ENCODE results near the gene QRICH2.
A peak's percentile ranks its signal among the peaks of the same experiment; 100 is the strongest.
"Not testable (repeated sequence)": the region's sequence is repeated elsewhere in the genome, so short reads cannot be mapped to it uniquely, and the experiment has no call there.

Gene QRICH2

GRCh38 chr17:76264755-76265623, 43.1 kb downstream of the QRICH2 start, which contains the start of gene UBALD2:
Gene UBALD2 (plus strand): TSS chr17:76265348. CDS start chr17:76265506, 158 bp downstream.
- peak; percentile 100 for DNase-seq

- DNase-seq = no peak
Observed at GRCh38 chr17:76264425-76264754, 43.7 kb downstream of the QRICH2 start.

DNA sequence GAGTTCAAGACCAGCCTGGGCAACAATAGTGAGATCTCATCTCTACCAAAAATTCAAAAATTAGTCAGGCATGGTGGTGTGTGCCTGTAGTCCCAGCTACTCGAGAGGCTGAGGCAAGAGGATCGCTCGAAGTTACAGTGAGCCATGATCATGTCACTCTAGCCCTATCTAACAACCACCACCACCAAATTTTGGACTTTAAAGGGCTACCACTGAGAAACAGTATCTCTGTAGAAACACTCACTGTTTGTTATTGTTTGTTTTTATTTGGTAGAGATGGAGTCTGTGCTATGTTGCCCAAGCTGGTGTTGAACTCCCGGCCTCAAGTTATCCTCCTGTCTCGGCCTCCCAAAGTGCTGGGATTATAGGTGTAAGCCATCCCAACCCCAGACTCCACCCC, 44.2 kb downstream of the QRICH2 start:
- no peak for DNase-seq

DNA sequence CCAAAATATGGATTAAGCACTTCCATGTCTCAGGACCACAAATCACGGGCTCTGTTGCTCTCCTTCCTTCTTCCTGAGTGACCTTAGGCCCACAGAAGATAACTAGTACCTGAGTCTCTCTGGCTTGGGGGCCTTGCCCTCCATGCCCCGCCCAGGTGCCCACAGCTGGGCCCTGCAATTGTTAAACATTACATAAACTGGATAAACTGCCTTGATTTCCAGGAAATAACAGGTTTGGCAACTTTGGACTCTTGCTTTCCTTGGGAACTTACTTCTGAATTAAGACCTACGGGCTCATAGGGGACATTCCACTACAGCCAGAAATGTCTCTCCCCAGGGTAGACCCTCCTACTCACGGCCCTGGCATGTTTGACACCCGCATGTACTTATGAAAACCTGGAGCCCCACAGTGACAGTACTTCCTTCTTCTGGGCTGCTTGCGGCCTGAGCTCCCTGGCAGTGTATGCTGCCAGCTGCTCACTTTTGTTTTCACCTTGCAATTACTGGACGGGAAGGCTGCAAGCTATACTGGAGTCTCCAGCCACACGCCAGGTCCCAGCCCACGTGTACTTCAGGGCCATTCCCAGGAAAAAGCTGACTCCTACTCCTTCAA, 45.2 kb downstream of the QRICH2 start:
- no peak for DNase-seq

DNA sequence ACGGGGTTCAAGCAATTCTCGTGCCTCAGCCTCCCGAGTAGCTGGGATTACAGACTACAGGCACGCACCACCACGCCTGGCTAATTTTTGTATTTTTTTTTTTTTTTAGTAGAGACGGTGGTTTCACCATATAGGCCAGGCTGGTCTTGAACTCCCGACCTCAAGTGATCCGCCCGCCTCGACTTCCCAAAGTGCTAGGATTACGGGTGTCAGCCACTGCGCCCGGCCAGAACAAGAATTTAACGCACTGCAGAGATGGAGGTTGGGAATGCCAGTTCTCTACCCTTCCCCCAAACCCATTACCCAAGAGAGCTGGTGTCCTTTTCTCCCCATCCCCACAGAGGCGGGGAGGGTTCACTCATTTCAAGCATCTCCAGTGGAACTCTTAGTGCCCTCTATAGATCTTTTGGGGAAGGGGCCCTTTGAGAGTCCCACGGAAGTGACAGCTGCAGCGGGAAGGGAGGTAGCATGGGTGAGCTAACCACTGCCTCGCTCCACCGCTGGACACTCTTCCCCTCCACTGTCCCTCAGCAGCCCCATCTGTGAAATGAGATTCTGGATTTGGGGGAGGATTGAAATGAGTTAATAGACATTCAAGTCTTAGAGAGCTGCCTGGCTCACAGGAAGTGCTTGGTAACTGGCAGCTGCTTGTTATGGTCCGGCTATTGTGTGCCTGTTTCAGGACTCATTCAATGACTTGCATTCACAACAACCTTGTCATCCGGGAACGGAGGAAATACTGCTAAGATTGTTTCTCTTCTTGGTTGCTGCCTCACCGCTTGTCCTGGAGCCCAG, 46.5 kb downstream of the QRICH2 start:
- DNase-seq = no peak

DNA sequence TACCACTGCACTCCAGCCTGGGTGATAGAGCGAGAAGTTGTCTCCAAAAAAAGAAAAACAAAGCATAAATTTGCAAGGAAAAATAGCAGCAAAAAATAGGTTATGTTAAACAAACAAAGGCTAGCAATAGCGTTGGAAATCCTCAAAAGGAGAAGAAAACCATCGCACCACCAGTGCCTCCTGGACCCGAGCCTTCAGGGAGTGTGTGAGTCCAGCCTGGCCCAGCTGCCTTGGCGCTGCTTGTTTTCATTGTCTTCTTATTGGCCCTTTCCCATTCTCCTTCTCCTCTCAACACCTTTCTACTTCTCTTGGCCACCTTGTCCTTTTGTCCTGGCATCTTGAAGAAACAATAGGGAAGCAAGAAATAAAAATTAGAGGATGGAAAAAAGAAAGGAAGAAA, 47.4 kb downstream of the QRICH2 start:
- DNase-seq = no peak

DNA sequence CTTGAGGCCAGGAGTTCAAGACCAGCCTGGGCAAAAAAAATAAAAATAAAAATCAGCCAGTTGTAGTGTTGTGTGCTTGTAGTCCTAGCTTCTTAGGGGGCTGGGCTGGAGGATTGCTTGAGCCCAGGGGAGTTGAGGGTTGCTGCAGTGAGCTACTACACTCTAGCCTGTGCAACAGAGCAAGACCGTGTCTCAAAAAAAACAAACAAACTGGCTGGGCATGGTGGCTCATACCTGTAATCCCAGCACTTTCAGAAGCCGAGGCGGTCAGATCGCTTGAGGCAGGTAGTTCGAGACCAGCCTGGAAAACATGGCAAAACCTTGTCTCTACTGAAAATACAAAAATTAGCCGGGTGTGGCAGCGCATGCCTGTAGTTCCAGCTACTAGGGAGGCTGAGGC, 47.9 kb downstream of the QRICH2 start:
- no peak for DNase-seq

- not testable (repeated sequence) for DNase-seq
Observed at GRCh38 chr17:76256430-76257050, 51.5 kb downstream of the QRICH2 start.

GRCh38 chr17:76255801-76256429, 52.2 kb downstream of the QRICH2 start:
- no peak for DNase-seq

DNA sequence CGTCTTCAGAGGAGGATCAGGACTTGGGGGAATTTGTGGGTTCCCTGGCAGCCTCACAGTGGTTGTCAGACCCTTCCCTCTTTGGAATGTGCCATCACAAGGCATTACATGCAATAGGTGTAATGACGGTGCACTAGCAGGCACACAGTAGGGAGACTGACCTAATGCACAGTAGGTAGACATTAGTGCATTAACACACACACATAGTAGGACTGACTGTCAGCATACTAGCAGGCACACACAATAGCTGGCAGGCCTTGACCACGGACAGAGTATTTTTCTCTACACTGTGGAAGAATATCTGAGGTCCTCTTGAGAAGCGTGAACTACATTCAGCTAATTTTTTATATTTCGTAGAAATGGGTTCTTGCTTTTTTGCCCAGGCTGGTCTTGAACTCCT, 53.8 kb downstream of the QRICH2 start:
- DNase-seq = no peak

GRCh38 chr17:76253841-76254240, 54.2 kb downstream of the QRICH2 start:
- DNase-seq = no peak

GRCh38 chr17:76252967-76253766, 54.9 kb downstream of the QRICH2 start:
- DNase-seq = not testable (repeated sequence)

DNA sequence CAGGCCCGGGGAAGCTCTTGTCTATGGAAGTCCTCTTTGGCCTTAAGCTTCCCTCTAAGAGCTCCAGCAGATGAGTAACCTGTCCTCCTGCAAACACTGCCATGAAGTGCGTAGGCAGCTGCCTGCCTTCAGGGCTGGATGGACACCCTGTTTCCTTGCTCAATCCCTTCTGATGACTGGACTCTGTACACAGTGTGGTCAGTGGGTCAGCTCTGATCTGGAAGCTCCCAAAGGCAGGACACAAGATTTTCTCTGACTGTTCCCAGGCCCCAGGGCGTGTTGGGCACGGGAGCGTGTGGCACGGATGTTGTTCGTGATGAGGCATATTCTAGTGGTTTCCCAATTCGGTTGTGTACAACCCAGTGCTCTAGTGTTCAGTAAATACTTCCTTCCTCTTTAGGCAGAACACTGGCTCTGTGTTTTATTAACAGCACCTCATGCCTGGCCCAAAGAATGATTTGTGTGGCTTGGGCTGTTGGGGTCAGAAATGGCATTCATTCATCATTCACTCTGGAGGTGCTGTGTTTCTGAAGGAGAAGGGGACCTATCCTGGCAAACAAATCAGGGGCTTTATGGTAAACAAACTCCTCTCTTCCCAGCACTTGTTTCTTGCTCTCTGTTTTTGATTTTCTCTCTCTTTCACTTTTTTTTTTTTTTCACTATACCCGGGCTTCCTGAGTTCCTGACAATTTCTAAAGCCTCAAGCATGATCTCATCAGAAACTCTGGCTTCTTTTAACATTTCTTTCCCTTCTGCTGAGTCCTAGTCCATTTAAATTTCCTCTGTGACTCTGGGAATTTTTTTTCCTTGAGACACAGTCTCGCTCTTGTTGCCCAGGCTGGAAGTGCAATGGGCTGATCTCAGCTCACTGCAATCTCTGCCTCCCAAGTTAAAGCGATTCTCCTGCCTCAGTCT, 55.8 kb downstream of the QRICH2 start:
- DNase-seq = peak; percentile 99

- DNase-seq = no peak
Observed at GRCh38 chr17:76251478-76252039, 56.5 kb downstream of the QRICH2 start.

DNA sequence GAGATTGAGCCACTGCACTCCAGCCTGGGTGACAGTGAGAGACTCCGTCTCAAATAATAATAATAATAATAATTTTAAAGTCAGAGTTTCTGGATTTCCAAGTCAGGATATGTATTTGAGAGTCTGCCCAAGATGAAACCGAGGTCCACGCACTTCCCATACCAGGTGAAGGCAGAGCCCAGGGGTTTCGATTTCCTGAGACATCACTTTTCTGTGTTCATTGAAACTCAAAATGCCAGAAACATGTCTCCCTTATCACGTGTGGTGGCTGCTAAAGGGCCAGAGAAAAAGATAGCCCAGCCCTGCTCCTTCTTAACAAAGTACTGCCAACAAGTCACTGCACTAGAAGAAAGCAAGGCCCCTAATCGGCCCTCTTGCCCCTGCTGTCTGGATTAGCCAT, 57.9 kb downstream of the QRICH2 start:
- no peak for DNase-seq

DNA sequence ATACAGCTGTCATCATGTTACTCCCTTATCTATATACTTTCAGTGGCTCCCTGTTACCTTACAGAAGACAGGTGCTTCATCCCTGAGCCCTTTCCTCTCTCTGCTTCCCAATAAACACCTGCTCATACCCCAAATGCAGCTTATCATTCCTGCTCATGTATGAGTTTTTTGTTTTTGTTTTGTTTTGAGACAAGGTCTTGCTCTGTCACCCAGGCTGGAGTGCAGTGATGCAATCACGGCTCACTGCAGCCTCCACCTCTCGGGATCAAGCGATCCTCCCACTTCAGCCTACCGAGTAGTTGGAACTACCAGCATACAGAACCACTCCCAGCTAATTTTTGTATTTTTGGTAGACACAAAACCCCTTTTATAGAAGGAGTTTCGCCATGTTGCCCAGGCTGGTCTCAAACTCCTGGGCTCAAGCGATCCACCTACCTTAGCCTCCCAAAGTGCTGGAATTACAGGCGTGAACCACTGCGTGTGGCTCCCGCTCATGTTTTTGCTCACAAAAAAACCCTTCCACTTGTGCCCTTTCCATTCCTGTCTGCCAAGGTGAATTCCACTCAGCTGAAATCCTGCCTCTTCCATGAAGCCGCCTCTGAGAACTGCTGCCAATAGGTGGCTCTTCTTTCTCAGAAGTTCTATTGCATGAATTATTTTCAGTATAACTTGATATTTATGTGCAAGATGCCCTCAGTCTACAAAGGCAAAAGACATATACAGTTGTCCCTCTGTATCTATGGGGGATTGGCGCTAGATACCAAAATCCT, 59.9 kb downstream of the QRICH2 start:
- no peak for DNase-seq

DNA sequence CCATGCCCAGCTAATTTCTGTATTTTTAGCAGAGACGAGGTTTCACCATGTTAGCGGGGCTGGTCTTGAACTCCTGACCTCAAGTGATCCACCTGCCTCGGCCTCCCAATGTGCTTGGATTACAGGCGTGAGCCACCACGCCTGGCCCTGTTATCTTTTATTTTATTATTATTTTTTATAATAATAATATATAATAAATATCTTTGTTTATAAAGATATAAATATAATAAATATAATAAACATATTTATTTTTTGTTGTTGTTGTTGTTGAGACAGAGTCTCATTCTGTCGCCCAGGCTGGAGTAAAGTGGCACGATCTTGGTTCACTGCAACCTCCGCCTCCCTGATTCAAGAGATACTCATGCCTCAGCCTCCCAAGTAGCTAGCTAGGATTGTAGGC, 60.8 kb downstream of the QRICH2 start:
- no peak for DNase-seq

DNA sequence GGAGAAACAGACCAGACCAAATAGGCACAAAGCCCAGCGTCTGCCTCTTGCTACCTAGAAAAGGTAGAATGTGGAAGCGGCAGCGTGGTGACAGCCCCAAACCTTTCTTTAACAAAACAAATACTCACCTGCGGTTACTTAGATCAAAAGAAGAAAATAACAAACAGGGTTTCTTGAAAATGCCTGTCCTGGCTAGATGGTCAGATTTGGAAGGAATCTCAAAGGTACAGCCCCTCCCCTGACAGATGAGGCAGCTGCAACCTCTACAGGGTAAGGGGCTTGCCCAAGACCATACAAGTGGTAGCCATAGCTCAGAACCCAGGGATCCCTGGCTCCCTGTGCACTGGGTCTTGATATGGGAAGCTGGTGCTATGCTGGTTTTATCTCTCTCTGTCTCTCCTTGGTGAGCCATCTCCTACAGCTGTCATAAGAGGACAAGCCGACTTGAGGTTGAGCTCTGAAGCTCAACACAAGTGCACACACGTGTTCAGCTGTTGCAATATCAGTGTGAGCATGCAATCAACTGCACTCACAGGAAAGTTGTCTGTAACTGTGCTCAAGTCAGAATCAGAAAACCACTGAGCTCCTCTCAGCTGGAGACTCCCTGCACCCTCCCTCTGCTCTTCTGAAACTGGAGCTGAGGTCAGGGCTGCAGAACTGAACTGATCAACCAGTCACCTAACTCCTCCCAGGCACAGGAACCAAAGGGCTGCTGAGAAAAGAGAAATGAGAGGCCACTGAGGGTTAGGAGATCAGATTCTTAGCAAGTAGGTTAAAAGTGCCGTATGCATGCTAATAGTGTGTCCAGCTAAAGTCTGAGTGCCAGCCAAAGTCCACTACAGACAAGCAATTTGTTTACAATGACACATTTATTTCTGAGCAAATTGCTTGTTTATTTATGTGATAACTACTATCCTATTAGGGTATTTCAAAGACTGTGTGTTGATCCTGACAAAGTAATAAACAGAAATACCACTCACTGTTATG, 61.7 kb downstream of the QRICH2 start:
- no peak for DNase-seq
